Neural crest cell (in vitro differentiated cells): ENCODE results near the gene APMAP. TPM values are rescaled to one million over a fixed set of nuclear protein-coding genes. Genes with fewer than 3 reads are reported as not detected.
A peak's percentile ranks its signal among the peaks of the same experiment; 100 is the strongest.

Source experiments
- DNase-seq: peaks from one replicate; pipeline ENCODE4 v3.0.0; 2021; ENCODE audit warnings: low read depth, mixed read lengths, low spot score
- H3K27ac Mint-ChIP-seq: one replicate; pipeline ENCODE4 v1.8.0; 2021; ENCODE audit warnings: mild to moderate bottlenecking, mixed read lengths; ENCODE audit not compliant: unreplicated experiment
- H3K27me3 Mint-ChIP-seq: 2 replicates; pipeline ENCODE4 v1.8.0; 2021; ENCODE audit warnings: low read depth, mild to moderate bottlenecking, mixed read lengths
- H3K36me3 Mint-ChIP-seq: 2 replicates; pipeline ENCODE4 v1.8.0; 2021; ENCODE audit warnings: low read depth, mild to moderate bottlenecking, mixed read lengths
- H3K4me1 Mint-ChIP-seq: 2 replicates; pipeline ENCODE4 v1.8.0; 2021; ENCODE audit warnings: mixed read lengths
- H3K4me3 Mint-ChIP-seq: one replicate; pipeline ENCODE4 v1.8.0; 2021; ENCODE audit warnings: mild to moderate bottlenecking, mixed read lengths
- H3K9me3 Mint-ChIP-seq: 2 replicates; pipeline ENCODE4 v1.8.0; 2021; ENCODE audit warnings: mixed read lengths
- total RNA-seq: library from RNA; stranded (reverse); gene quantifications from 2 replicates; pipeline ENCODE4 v1.2.1, GENCODE V29; 2021
- TF ChIP-seq, protein P1 (sequence below): fragments of 200-600 bp; sonication (generic); conservative IDR thresholded peaks from 2 replicates; pipeline ENCODE4 v1.5.0; 2021; ENCODE audit warnings: antibody characterized with exemption, mild to moderate bottlenecking

The APMAP gene
- total RNA-seq, 1 donor from 2014 or later, result 88.6 TPM

DNA sequence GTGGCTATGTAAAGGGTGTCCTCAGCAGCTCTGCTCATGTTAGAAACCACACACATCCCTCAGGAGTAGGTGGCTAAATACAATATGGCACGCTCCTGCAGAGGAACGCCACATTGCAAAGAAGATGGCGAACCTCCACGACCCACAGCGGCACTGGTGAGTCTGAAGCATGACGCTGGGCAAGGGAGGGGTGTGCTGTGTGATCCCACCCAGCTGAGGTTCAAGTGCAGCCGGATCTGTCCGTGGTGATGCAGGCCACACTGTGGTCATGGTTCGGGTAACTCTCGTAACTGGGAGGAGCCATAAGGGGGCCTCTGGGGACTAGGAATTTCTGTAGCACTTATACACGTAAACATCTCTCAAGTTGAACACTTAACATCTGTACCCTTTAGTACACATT lies 23.4 kb upstream of the APMAP start:
- no peak overlapping the region for H3K27ac Mint-ChIP-seq
- H3K36me3 Mint-ChIP-seq, result no peaks in the 10 kb centered on the region
- DNase-seq, result no peak
- H3K27me3 Mint-ChIP-seq, result no peaks in the 10 kb centered on the region
- H3K4me3 Mint-ChIP-seq, result no peak overlapping the region
- TF ChIP-seq, protein P1, sequence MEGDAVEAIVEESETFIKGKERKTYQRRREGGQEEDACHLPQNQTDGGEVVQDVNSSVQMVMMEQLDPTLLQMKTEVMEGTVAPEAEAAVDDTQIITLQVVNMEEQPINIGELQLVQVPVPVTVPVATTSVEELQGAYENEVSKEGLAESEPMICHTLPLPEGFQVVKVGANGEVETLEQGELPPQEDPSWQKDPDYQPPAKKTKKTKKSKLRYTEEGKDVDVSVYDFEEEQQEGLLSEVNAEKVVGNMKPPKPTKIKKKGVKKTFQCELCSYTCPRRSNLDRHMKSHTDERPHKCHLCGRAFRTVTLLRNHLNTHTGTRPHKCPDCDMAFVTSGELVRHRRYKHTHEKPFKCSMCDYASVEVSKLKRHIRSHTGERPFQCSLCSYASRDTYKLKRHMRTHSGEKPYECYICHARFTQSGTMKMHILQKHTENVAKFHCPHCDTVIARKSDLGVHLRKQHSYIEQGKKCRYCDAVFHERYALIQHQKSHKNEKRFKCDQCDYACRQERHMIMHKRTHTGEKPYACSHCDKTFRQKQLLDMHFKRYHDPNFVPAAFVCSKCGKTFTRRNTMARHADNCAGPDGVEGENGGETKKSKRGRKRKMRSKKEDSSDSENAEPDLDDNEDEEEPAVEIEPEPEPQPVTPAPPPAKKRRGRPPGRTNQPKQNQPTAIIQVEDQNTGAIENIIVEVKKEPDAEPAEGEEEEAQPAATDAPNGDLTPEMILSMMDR, result no peak
- no peaks in the 10 kb centered on the region for H3K9me3 Mint-ChIP-seq
- no peaks in the 10 kb centered on the region for H3K4me1 Mint-ChIP-seq

DNA sequence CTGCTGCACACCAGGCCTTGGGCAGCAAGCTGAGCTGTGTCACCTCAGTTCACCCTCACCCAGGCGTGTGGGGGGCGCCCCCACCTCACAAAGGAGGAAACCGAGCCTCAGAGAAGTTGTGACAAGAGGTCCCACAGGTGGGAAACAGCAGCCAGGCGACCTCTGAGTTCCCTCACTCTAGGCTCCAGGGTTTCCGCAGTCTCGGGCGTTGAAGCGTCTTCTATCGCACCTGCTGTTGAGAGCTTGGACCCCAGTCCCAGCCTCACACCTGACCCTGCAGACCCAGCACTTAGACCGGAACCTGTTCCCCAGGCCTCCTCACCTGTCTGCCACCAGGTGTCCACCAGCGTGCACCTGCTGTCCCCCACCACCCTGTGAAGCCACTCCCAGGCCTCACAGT lies 22.3 kb upstream of the APMAP start:
- Mint-ChIP-seq H3K4me3 (no peak overlapping the region), H3K27ac (no peak overlapping the region), H3K9me3 (no peaks in the 10 kb centered on the region), H3K27me3 (no peaks in the 10 kb centered on the region), H3K36me3 (no peaks in the 10 kb centered on the region), H3K4me1 (no peaks in the 10 kb centered on the region)
- TF ChIP-seq, protein P1, result no peak
- no peak for DNase-seq

DNA sequence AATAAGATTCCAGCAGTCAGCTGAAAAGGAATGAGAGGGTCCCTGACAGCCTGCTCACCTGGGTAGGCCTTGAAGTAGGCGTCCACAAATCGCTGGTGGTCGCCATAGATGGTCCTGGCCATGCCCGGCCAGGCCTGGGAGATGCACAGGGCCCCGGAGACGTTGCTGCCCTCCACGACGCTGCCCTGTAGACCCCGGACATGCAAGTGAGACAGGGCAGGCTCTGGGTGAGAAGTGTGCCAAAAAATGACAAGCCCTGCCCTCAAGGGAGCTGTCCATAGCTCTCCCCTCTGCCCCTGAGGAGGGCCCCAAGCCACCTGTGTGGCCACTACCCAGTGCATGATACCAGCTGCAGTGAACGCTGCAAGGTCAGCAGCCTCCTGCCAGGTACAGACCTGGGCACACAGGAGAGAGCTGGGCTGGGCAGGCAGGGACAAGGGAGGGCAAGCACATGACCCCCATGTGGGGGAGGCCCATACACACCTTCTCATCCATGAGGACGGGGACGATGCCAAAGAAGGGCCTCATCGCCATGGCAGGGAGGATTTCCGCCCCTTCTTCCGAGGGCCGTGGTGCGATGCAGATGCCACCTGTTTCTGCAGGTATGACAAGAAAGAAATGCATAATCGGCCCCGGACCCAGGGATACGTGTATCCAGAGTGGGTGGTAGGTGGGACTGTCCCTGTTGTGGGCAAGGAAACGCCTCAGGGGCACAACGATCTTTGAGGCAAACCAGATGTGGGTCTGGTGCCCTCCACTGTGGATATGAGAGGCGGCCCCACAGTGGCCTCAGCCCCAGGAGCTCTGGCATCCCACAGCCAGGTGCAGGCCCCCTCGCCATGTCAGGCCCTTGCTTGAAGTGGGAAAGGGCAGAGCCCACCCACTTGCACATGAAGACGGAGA lies 21.2 kb upstream of the APMAP start:
- H3K27me3 Mint-ChIP-seq, result no peaks in the 10 kb centered on the region
- DNase-seq, result no peak
- H3K27ac Mint-ChIP-seq, result peak overlapping the region; percentile 6

DNA sequence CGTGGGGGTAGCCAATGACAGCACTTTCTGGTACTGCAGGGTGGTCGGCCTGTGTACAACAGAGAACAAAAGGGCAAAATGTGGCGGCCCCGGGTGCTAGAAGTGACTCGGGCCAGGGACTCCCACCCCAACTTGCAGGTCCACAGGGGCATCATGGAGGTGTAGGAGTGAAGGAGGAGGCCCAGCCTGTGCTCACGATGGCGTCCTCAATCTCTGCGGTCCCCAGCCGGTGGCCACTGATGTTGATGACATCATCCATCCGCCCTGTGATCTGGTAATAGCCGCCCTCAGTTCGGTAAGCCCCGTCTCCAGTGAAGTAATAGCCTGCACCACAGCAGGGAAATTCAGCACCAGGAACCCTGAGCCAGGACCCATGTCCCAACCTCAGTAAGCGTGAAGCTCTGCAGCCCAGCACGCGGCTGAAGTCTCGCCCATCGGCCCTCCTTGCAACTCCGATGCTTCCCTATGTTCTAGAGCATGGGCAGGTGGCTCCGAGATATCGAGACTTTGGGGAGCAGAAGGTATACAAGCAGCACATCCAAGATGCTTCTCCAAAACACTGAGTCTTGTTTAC lies 20.2 kb upstream of the APMAP start:
- H3K4me3 Mint-ChIP-seq, result no peak overlapping the region
- no peaks in the 10 kb centered on the region for H3K9me3 Mint-ChIP-seq
- H3K27ac Mint-ChIP-seq, result no peak overlapping the region
- DNase-seq, result no peak
- no peaks in the 10 kb centered on the region for H3K27me3 Mint-ChIP-seq
- no peaks in the 10 kb centered on the region for H3K4me1 Mint-ChIP-seq
- no peaks in the 10 kb centered on the region for H3K36me3 Mint-ChIP-seq
- TF ChIP-seq, protein P1, result no peak

More for the DNA sequence above, 21.2 kb upstream of the APMAP start:
- TF ChIP-seq, protein P1, result no peak
- Mint-ChIP-seq H3K4me3 (no peak overlapping the region), H3K9me3 (no peaks in the 10 kb centered on the region), H3K4me1 (no peaks in the 10 kb centered on the region), H3K36me3 (no peaks in the 10 kb centered on the region)

DNA sequence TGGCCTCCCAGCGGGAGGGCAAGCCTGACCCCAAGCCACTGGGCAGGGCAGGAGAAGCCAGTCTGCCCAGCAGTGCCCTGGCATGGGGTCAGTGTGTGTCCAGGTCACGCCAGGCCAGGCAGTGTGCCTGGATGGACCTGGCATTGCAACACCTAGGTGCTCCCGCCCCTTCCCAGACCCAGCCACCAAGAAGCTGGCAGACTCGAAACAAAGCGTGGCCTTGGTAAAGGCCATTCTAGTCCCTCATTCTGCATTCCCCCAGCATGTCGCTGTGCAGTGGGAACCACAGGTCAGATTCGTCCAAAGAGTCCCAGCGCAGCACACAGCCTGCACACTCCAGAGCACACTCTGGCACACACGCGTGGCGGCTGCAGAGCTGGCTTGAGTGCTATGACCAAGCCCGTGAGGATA lies 19.3 kb upstream of the APMAP start:
- DNase-seq, result no peak
- TF ChIP-seq, protein P1, result no peak
- Mint-ChIP-seq H3K27me3 (no peaks in the 10 kb centered on the region), H3K27ac (no peak overlapping the region), H3K4me3 (no peak overlapping the region), H3K4me1 (no peaks in the 10 kb centered on the region), H3K9me3 (no peaks in the 10 kb centered on the region), H3K36me3 (no peaks in the 10 kb centered on the region)
